DOHH2 (cell line): Measurements from ENCODE around the gene RAP1GDS1.

Experiments used
- H3F3A ChIP-seq: fragments of 200-600 bp; sonication (generic), shearing (Covaris generic); 2 replicates; pipeline ENCODE4 v1.6.0; 2016; ENCODE audit warnings: antibody characterized with exemption, mild to moderate bottlenecking; ENCODE audit not compliant: control insufficient read depth, insufficient read depth
- H3K27ac ChIP-seq: fragments of 200-600 bp; sonication (generic); 2 replicates; pipeline ENCODE4 v1.5.1; 2014; ENCODE audit warnings: low read depth, mild to moderate bottlenecking, low read length, moderate library complexity
- H3K27me3 ChIP-seq: fragments of 200-600 bp; sonication (generic); 2 replicates; pipeline ENCODE4 v1.6.1; 2014; ENCODE audit warnings: mild to moderate bottlenecking, low read length, mixed read lengths; ENCODE audit not compliant: control insufficient read depth
- H3K36me3 ChIP-seq: fragments of 200-600 bp; sonication (generic); 2 replicates; pipeline ENCODE4 v1.6.1; 2014; ENCODE audit warnings: mild to moderate bottlenecking, low read length, moderate library complexity, mixed read lengths; ENCODE audit not compliant: control insufficient read depth
- H3K4me1 ChIP-seq: fragments of 200-600 bp; sonication (generic); 2 replicates; pipeline ENCODE4 v1.6.1; 2014; ENCODE audit warnings: mild to moderate bottlenecking, low read length, mixed read lengths; ENCODE audit not compliant: control insufficient read depth
- H3K4me2 ChIP-seq: fragments of 200-600 bp; sonication (generic); 2 replicates; pipeline ENCODE4 v1.6.0; 2014; ENCODE audit warnings: mild to moderate bottlenecking, low read length, moderate library complexity
- H3K4me3 ChIP-seq: fragments of 200-600 bp; sonication (generic); 2 replicates; pipeline ENCODE4 v1.5.1; 2014; ENCODE audit warnings: mild to moderate bottlenecking, low read length, mixed read lengths
- H3K79me2 ChIP-seq: fragments of 200-600 bp; sonication (generic); 2 replicates; pipeline ENCODE4 v1.6.1; 2014; ENCODE audit warnings: mild to moderate bottlenecking, low read length, mixed read lengths; ENCODE audit not compliant: control insufficient read depth
- H3K9me2 ChIP-seq: fragments of 200-600 bp; sonication (generic); replicated peaks from 2 replicates; pipeline ENCODE4 v1.6.1; 2014; ENCODE audit warnings: mild to moderate bottlenecking, low read length, mixed read lengths; ENCODE audit not compliant: control insufficient read depth
- H3K9me3 ChIP-seq: fragments of 200-600 bp; sonication (generic); 2 replicates; pipeline ENCODE4 v1.6.1; 2014; ENCODE audit warnings: antibody characterized with exemption, low read length, mixed read lengths; ENCODE audit not compliant: control insufficient read depth, insufficient read depth
- H4K20me1 ChIP-seq: fragments of 200-600 bp; sonication (generic); 2 replicates; pipeline ENCODE4 v1.6.0; 2014; ENCODE audit warnings: low read depth, mild to moderate bottlenecking, antibody characterized with exemption, low read length, moderate library complexity; ENCODE audit not compliant: control insufficient read depth, insufficient read depth
- CTCF ChIP-seq: fragments of 200-600 bp; sonication (generic); IDR thresholded peaks from one replicate; pipeline ENCODE4 v1.5.1; 2014; ENCODE audit warnings: antibody characterized with exemption, mild to moderate bottlenecking, low read depth, low read length; ENCODE audit not compliant: poor library complexity, severe bottlenecking
- EZH2phosphoT487 ChIP-seq: fragments of 200-600 bp; sonication (generic); IDR thresholded peaks from 2 replicates; pipeline ENCODE4 v1.6.1; 2017; ENCODE audit warnings: borderline replicate concordance, mild to moderate bottlenecking, antibody characterized with exemption, low read length, moderate library complexity, mixed read lengths

Gene RAP1GDS1

DNA sequence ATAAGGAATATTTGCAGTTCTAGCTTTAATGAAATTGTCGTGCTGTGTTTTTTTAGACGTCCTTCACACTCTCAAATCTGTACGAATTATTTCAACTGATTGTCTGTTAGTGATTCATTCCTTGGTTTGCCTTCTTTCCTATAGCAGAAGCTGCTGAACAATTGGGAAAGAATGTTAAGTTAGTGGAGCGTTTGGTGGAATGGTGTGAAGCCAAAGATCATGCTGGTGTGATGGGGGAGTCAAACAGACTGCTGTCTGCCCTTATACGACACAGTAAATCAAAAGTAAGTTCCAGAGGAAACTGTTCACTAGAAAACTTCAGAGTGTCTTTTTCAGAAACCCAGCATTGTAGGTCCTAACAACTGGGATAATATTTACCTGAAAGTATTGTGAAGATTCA lies 159.9 kb downstream of the RAP1GDS1 start:
- no peaks in the 10 kb centered on the region for H3K27me3 ChIP-seq
- H3K9me2 ChIP-seq, result no peaks in the 10 kb centered on the region
- no peak overlapping the region for H3K27ac ChIP-seq
- no peak overlapping the region for H3K4me2 ChIP-seq
- no peaks in the 10 kb centered on the region for H3K79me2 ChIP-seq
- H3F3A ChIP-seq, result no peaks in the 10 kb centered on the region
- H3K4me1 ChIP-seq, result no peaks in the 10 kb centered on the region
- H4K20me1 ChIP-seq, result no peaks in the 10 kb centered on the region
- H3K36me3 ChIP-seq, result peaks cover 28% of the 10 kb centered on the region
- H3K9me3 ChIP-seq, result no peaks in the 10 kb centered on the region
- H3K4me3 ChIP-seq, result no peak overlapping the region
- TF ChIP-seq CTCF (no peak), EZH2phosphoT487 (no peak)

GRCh38 chr4:98423009-98423408 lies 161.8 kb downstream of the RAP1GDS1 start:
- Histone ChIP-seq H3K4me3 (no peak overlapping the region), H3K27ac (no peak overlapping the region), H3K4me2 (no peak overlapping the region), H3F3A (no peaks in the 10 kb centered on the region), H3K27me3 (no peaks in the 10 kb centered on the region), H3K9me2 (no peaks in the 10 kb centered on the region), H3K9me3 (no peaks in the 10 kb centered on the region), H3K36me3 (peaks cover 20% of the 10 kb centered on the region), H3K4me1 (no peaks in the 10 kb centered on the region), H3K79me2 (no peaks in the 10 kb centered on the region), H4K20me1 (no peaks in the 10 kb centered on the region)
- TF ChIP-seq EZH2phosphoT487 (no peak), CTCF (no peak)

DNA sequence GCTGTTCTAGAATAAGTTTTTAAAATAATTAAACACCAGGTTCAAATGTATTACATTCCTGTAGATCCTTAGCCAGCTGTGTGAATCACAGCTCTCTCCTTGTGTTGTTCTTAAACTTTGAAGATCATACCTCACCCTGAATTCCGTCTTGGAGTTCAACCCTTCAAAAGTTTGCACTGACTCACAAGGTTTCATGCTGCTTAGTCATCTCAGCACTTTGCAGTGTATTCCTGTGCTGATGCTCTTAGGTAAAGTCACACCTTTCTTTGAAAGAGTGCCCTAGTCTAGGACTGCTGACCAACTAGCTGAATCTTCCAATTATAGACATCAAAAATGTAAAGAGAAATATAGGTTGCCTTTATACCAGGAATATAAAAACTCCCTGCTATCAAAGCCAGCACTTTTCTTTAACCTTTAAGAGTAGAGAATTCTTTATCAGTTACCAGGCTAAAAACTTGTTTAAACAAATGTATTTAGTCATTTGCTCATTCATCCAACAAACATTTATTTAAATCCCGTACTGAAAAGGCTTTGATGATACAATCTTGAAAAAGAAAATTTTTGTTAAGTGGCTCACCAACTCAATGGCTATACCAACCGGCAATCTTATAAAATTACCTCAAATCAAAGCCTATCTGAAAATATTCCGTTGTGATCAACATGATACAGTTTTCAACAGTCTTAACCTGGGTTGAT lies 169.7 kb downstream of the RAP1GDS1 start:
- Histone ChIP-seq H3K27ac (no peak overlapping the region), H3K9me2 (no peaks in the 10 kb centered on the region), H4K20me1 (no peaks in the 10 kb centered on the region), H3K4me1 (no peaks in the 10 kb centered on the region), H3K4me3 (no peak overlapping the region), H3K9me3 (no peaks in the 10 kb centered on the region), H3K4me2 (no peak overlapping the region), H3K36me3 (no peaks in the 10 kb centered on the region), H3K79me2 (no peaks in the 10 kb centered on the region), H3K27me3 (no peaks in the 10 kb centered on the region), H3F3A (no peaks in the 10 kb centered on the region)
- TF ChIP-seq CTCF (no peak), EZH2phosphoT487 (no peak)
